ENCODE data around the gene SLC22A31.

The SLC22A31 gene

DNA sequence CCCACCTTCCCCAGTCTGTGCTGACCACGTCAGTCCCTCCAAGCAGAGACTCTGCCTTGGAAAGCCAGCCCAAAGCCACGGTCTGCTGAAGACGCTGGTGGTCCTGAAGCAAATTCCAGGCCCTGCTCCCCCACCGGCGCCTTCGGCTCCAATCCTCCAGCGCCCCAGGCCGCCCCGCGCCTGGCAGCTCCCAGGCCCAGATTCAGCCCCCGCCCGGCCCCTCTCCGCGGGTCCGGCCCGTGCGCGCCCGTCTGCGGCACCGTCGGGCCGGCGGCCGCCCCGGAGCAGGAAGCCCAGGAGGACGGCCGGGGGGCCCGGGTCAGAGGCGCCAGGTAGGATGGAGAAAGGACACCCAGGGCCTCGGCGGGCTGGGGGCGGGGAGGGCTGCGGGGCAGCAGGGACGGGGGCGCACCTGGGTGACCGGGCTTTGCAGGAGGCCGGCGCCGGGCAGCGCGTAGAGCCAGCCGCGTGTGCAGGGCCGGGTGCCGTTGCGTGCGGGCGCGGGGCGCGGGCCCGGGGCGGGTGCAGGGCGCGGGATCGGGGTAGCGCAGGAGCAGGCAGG lies 594 bp upstream of the SLC22A31 start:
- peak; percentile 38 for DNase-seq (ENCODE audit: low spot score)
- TF ChIP-seq CTCF (IDR thresholded peaks at IDR 0.05; ENCODE audit: extremely low read depth, missing control alignments) = no peak

- TF ChIP-seq CTCF (IDR thresholded peaks at IDR 0.05; ENCODE audit: extremely low read depth, missing control alignments) = no peak
- DNase-seq (ENCODE audit: low spot score) = no peak
Observed at GRCh38 chr16:89199241-89200123, 855 bp downstream of the SLC22A31 start.

GRCh38 chr16:89198417-89199240 lies 1.7 kb downstream of the SLC22A31 start:
- no peak for TF ChIP-seq CTCF (IDR thresholded peaks at IDR 0.05; ENCODE audit: extremely low read depth, missing control alignments)
- DNase-seq (ENCODE audit: low spot score) = no peak

DNA sequence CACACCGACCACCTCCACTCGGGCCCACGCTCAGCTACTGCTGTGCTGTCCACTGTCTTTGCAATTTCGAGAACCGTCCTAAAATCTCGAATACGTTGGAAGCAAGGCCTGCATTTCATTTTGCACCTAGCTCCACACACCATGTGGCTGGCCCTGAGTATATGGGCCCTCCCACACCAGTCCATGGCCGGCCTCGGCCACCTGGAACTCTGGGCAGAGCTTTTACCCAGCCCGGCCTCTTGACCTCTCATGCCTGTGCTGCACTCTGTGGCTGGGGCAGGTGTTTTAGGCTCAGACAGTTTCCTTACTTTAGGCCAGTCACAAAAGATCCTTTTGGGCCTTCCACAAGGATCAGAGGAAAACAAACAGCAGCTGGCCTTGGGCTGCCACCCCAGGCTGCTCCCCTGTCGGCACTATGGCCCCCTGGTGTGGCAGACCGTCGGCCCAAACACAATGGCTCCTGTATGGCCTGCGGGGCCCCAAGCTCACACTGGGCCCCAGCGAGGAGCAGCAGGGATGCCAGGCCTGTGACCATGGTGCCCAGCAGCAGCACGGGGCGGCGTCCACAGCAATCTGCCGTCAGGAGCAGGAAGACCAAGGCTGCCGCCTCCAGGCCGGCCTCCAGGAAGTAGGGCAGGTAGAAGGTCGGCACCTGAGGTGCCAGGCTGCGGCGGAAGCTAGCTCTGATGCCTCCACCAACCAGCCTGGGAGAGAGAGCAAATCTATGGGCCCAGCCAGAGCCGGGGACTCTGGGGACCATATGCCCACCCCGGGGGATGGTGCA lies 2.5 kb downstream of the SLC22A31 start:
- TF ChIP-seq CTCF (IDR thresholded peaks at IDR 0.05; ENCODE audit: extremely low read depth, missing control alignments) = no peak
- DNase-seq (ENCODE audit: low spot score) = no peak

- no peak for DNase-seq (ENCODE audit: low spot score)
- no peak for TF ChIP-seq CTCF (IDR thresholded peaks at IDR 0.05; ENCODE audit: extremely low read depth, missing control alignments)
Observed at GRCh38 chr16:89197033-89197632, 3.2 kb downstream of the SLC22A31 start.

DNA sequence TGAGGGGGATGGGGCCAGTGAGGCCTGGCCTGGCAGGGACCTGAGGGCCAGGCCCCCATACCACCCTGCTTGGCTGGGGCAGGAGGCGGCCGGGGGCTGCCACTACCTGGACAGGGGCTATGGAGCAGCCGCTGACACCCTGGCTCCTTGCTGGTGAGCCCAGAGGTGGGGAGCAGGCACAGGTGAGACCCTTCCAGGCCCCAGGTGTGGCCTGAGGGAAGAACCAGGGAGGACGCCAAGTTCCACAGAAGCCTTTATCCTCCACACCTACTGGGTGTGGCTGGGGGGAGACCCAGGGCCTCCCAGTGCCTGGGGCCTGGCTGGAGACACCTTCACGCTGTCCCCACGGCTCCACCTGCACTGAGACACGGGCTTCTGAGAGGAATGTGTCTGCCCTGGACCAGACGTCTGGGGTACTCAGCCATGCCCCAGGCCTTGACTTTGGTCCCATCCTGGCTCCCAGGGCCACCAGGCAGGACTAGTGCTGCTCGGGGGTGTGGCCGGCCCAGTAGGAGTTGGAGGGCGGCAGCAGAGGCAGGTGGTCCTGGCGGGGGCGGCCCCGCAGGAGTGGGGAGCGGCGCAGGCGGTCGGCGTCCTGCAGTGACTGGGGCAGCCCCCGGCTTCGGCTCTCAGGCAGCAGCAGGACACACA lies 4.7 kb downstream of the SLC22A31 start:
- no peak for DNase-seq (ENCODE audit: low spot score)
- TF ChIP-seq CTCF (IDR thresholded peaks at IDR 0.05; ENCODE audit: extremely low read depth, missing control alignments) = no peak

All from GM20000 (cell line).